DLD1 (cell line): ENCODE results near the gene SLC14A1.

Experiments used
- in situ Hi-C: cut with HindIII; loops from 2 replicates; pipeline ENCODE4 v1.10.0; 2017; ENCODE audit warnings: low sequenced_read_pairs

The SLC14A1 gene

DNA sequence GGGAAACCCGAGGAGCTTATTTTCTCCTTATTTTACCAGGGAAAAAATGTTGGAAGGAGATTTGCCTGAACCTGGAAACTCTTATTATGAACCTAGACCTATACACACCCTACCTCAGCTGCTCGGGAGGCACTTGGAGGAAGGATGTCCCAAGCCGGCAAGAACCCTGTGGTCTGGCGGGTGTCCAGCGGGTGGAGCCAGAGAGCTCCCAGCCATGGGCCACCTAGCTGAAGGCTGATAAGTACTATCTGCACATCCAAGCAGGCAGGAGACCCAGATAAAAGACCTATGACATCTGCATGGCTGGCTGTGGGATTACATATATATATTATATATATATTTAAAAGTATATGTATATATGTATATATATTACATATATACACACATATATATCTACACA lies 1.1 kb upstream of the SLC14A1 start:
- in situ Hi-C loops = no loop called here

DNA sequence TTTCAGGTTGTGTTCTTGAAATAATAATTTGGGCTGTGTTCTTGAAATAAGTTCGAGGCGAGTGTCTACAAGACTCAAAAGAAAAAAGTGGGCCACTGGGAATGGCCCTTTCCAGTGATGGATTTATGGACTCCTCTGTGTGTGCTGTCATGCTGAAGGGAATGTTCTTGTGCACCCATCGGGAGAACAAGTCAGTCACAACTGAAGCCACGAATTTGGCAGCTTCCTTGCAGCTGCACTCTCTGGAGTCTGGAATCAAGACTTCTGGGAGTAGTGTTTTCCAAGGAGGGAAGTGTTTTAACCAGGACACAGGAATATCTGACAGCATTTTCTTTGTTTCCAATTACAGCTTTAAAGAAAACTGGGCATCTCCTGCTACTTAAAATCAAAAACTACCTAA lies 620 bp downstream of the SLC14A1 start:
- in situ Hi-C loops = no loop called here

DNA sequence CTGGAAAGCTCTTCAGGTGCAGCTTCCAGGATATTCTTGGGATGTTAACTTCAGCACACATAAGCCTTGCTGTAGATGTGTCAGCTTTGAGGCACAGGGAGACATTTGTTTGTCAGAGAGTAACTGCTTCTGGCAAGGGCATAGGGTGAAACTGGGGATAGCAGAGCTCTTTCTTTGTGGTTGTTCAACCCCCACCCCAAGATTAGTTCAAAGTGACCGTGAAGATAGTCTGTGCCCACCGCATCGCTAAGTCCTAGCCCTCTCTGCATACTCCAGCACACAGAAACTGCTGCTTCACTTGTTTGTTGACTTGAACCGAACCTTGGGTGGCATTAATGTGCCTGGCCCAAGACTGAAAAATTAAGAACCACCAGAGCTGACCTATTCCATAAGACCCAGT lies 1.4 kb downstream of the SLC14A1 start:
- in situ Hi-C loops = no loop called here

DNA sequence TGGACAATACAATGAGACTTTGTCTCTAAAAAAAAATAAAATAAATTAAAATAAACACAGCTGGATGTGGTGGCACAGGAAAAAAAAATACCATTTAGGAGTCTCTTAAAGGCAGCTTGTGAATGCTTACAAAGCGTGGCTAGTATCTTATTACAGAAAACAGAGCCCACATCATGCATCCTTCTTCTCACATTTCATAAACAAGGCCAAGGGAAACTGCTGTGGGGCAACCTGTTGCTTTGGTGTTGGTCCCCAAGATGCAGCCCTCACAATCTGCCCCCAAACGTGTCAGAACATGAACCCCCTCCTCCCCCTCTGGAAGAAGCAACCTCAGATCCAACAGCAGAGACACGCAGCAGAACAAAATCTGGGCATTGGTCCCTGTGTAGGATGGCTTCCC lies 2.6 kb downstream of the SLC14A1 start:
- in situ Hi-C loops = no loop called here

DNA sequence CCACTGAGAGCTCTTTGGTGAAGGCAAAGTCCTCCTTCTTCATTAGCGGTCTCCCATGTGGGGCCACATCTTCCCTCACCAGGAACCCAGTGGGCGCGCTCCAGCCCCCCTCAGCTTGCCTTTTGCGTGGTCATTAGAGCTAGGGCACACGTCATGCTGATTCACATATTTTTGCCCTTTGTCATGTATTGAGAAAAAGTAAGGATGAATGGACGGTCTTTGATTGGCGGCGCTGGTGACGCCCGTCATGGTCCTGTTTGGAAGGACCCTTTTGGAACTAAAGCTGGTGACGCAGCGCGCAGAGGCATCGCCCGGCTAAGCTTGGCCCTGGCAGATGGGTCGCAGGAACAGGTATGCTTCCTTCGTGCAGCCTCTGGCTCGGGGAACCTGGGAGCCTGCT lies 3.1 kb downstream of the SLC14A1 start:
- in situ Hi-C loops = no loop called here

DNA sequence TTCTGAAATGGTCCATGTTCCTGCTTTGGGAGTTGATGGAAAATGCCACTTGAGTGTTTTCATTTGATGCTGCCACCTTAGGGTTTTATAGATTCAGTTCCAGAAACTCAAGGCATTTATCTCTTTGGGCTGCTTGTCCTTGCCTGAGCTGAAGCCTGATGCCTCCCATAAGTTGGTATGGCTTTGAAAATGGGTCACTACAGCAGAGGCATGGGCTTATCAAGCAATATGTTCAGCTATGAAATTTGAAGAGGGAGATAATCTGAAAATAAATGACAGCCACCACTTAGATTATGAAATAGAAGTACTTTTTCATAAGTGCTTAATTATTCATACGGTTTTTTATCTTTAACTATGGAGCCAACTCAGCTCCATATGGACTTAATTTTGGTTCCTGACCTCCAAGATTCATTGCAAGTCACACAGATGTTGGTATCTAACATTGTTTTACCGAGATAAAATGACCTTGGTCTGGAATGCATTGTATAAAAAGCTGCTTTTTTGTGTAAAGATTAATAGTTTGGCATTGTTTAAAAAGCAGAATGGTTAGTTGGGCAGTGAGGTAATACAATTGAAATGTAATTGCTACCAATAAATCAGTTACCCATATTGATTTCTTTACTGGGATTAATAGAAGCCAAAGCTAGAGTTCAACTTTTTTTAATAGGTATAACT lies 4.5 kb downstream of the SLC14A1 start:
- in situ Hi-C loops = no loop called here

DNA sequence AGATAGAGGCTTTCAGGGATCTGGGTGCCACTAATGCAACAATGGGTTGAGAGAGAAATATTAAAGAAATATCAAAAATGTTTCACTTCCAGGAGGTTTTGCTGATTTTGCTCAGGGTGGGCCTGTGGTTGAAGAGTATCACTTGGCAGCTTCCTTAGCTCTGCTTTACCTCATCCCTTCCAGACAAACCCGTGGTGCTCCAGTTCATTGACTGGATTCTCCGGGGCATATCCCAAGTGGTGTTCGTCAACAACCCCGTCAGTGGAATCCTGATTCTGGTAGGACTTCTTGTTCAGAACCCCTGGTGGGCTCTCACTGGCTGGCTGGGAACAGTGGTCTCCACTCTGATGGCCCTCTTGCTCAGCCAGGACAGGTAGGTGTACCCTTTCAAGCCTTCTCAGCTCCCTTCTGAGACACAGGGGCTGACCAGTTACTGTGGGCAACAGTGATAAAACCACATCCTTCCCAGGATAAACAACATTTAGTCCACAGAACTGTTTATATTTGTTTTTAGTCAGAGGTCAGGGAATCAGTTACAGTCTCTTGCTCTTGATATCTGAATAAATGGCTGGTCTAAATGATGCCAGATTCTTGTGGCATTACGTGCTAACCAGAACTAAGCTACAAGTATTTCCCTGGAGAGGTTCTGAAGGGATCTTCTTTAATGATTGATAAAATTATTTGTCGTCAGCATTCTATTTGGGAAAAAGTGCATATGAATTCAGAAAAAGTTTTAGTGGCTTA lies 7.0 kb downstream of the SLC14A1 start:
- in situ Hi-C loops = no loop called here

DNA sequence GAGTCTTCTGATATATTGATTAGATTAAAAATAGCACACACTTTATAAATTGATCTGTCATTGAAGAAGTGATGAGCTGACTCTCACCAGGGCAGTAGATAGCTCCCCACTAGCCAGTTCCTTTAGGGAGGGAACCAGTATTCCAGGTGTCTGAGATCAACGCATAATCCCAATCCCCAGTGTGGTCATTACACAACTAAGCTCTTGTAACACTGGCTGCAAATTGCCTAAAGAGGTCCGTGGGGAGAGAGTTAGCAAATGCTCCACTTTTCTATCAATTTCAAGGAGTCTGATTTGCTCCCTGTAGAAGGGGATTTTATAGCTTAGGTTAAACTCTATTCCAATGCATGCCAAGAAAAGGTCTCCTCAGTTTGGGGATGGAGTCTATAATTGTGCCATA lies 7.7 kb downstream of the SLC14A1 start:
- in situ Hi-C loops = no loop called here

DNA sequence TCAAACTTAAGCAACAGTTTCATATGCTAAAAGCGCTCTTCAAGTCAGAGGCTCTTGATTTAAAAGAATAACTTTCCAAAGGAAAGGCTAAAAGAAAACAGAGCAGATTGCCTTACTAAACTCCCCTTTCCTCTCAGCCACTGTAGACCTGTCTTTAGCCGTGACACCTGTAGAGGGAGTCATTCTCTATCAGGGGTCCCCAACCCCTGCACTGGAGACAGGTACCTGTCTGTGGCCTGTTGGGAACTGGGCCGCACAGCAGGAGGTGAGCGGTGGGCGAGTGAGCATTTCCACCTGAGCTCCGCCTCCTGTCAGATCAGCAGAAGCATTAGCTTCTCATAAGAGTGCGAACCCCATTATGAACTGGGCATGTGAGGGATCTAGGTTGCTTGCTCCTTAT lies 9.6 kb downstream of the SLC14A1 start:
- in situ Hi-C loops = no loop called here

DNA sequence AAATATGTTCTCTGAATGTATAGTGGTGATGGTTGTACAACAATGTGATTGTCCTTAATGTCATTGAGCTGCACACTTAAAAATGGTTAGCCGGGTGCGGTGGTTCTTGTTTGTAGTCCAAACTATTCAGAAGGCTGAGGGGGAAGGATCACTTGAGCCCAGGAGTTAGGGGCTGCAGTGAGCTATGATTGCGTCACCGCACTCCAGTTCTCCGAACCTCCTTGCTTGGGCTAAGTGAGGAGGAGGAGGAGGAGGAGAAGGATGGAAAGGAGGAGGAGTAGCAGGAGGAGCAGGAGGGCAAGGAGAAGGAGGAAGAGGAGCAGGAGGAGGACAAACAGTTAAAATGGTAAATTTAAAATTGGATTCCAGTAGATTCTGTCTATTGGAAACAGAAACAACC lies 10.5 kb downstream of the SLC14A1 start:
- in situ Hi-C loops = no loop called here

DNA sequence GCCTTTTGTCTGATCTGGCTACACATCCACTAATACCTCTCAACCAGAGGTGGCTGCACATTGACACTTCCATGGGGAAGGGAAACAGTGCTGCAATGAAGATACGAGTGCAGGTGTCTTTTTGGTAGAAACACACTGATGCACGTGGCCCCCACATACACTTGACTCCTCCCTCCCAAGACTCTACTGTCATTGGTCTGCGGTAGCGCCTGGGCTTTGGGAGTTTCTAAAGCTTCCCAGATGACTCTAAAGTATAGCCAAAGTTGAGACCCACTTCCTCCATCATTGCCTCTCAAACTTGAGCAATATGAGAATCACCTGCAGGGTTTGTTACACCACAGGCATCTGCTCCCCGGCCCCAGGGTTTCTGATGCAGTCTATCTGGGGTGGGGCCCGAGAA lies 11.0 kb downstream of the SLC14A1 start:
- in situ Hi-C loops = no loop called here

DNA sequence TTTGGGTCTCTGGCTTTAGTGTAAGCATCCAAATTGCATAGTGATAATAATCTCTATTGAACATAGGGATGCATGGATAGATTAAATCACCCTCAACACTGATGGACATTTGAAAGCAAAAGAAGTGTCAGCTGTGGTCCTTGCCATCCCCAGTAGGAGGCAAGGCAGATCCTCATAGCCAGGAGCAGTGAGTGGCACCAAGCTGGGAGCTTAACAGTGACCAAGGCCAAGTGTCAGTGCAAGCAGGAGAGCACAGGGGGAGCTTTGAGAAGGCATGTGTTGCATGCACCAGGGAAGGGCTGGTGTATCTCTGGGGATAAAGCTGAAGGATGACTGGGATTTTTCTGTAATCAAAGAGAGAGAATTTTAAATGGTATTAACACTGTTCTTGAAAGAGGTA lies 14.7 kb downstream of the SLC14A1 start:
- in situ Hi-C loops = no loop called here

DNA sequence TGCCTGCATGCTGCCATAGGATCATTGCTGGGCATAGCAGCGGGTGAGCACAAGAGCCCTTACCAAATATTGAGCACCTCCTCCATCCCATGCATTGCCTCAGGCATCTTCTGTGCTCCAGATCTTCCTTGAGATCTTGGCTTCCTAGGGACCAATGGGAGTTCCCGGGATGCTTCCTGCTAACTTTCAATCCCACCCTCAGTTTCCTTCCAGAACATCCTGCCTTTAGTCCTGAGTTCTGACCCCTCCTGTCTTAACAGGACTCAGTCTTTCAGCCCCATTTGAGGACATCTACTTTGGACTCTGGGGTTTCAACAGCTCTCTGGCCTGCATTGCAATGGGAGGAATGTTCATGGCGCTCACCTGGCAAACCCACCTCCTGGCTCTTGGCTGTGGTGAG lies 15.3 kb downstream of the SLC14A1 start:
- in situ Hi-C loops = no loop called here

DNA sequence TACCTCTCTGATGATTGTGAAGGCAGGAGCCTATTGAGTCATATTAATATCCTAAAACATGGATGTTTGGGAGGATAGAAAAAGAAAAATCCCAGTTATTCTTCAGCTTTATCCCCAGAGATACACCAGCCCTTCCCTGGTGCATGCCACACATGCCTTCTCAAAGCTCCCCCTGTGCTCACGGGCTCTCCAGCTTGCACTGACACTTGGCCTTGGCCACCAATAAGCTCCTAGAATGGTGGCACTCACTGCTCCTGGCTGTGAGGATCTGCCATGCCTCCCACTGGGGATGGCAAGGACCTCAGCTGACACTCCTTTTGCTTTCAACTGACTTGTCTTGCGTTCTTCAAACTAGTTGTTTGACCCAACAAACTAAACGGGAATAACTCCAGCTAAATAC lies 15.9 kb downstream of the SLC14A1 start:
- in situ Hi-C loops = no loop called here

DNA sequence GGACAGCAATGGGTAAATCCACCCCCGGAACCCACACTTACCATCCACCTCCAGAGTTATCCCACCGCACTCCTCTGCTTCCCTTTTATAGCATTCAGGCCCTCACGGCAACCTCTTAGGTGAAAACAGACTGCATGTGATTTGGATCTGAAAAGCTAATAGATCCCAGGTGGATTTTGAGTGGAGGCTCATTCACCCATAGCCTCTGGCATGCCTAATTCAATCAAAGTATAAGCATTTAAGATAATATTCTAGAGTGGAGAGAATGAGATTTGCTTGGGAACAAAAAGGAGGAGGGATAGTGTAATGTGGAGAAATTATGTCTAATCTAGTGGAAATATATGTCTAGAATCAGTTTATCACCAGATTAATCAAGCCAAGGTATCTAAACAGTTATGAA lies 17.1 kb downstream of the SLC14A1 start:
- in situ Hi-C loops = no loop called here

DNA sequence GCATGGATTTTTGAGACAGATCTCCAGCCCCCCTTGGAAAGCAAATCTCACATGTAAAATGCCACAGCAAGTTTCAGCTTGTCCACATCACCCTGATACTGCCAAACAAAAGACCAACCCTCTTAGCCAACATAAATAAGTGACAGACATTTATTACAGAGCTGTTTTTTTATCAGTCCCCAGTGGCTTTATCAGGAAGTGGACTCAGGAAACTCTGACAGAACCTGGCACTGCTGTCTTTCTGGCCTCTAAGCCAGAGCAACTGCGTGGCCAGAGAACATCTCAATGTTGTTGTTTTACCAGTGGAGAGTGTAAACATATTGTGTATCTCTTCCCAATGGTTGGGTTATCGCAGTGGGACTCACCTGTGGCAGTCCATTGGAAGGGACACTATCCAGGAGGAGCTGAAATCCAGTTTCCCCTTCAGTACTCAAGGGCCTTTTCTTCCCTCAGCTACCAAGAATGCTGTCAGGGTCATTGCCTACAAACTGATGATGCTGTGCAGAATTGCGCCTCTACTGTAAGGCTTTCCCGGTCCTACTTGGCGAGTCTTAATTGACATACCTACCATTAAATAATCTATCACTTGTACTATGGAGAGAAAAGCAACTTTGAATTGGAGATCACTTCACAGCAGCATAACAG lies 22.0 kb downstream of the SLC14A1 start:
- in situ Hi-C loops = no loop called here

DNA sequence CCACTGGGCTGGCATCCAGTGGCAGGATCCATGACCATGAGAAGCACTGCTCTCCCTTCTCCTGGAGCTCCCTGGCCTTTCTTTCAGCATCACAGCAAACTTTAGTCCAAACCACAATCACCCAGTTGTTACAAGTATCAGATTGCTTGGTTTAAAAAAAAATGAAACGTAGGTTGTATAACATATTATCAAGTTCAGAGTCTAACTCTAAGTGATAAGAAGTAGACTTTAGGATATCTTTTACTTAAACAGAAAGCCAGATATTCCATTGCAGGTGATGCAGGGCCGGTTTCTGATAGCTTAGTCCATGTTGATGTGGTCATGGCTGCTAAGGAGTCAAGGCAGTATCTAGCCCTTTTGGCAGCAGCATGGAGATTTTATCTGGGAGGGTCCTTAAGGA lies 24.5 kb downstream of the SLC14A1 start:
- in situ Hi-C loops = no loop called here

DNA sequence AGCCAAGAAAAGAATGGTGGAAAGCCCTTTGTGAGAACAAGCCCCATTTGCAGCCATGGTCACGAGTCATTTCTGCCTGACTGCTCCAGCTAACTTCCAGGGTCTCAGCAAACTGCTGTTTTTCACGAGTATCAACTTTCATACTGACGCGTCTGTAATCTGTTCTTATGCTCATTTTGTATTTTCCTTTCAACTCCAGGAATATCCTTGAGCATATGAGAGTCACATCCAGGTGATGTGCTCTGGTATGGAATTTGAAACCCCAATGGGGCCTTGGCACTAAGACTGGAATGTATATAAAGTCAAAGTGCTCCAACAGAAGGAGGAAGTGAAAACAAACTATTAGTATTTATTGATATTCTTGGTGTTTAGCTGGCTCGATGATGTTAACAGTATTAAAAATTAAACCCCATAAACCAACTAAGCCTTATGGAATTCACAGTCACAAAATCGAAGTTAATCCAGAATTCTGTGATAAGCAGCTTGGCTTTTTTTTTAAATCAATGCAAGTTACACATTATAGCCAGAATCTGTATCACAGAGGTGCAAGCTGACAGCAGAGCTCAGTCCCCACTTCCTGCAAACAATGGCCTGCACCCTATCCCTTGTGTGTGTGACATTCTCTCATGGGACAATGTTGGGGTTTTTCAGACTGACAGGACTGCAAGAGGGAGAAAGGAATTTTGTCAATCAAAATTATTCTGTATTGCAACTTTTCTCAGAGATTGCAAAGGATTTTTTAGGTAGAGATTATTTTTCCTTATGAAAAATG lies 26.1 kb downstream of the SLC14A1 start:
- in situ Hi-C loops = no loop called here

DNA sequence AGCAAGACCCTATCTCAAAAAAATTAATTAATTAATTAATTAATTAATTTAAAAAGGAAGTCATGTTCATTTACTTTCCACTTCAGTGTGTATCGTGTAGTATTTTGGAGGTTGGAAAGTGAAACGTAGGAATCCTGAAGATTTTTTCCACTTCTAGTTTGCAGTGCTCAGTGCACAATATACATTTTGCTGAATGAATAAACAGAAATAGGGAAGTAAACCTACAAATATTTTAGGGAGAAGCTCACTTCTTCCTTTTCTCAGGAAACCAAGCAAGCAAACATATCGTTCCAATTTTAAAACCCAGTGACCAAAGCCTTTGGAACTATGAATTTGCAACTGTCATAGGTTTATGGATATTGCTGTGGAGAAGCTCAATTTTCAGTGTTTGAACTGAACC lies 27.8 kb downstream of the SLC14A1 start:
- in situ Hi-C loops = no loop called here

DNA sequence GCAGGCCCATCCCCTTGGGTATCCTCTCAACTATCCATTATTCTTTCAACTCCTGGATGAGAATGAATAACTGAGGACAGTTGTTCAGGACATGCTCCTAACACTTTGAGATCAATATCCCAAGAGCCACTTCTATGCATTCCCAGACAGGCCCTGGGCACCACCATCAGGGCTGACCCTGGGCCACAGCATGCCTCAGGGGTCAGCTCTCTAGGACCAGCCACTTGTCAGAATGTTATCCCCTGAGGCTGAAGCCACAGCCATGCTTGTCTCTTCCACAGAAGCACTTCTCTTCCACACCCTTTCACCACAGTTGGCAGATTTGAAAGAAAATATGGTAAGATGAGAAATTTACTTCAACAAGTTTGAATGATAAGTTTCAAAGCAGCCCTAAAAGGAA lies 28.7 kb downstream of the SLC14A1 start:
- in situ Hi-C loops = no loop called here

DNA sequence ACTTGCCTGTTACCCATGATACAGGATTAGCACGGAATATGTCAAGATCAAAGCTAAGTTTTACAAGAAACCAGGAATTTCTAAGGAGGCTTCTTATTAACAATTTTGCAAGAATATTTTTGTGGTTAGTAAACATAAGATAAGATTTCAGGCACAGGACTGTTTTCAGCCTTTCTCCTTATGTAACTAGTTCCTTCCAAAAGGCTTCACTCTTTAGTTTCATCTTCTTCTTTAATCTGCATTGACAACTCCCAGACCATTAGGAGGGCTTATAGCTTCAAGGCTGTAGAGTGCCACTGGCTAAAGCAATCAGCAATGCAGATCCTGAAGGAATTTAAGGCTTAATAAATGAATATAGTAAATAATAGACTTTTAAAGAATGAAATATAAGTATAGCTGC lies 29.3 kb downstream of the SLC14A1 start:
- in situ Hi-C loops = no loop called here

DNA sequence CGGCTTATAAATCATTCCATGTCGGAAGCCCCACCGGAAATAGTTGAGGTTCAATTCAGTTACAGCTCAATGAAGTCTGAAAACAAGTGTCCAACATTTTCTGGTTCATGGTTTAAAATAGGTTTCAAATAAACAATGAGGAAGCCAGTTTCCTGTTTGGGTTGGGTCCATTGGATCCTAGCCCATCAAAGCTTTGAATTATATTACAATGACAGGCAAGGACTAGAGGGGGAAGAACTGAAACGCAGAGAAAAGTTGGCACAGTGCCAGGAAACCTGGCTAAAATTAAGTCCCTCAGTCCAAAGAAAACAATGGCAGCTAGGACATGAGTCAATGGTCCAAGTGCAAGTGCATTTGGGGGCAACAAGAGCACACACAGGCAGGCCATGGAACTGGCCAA lies 32.0 kb downstream of the SLC14A1 start:
- in situ Hi-C loops = no loop called here
